Stimulated activated CD4-positive, alpha-beta T cell treated with anti-CD3 and anti-CD28 coated beads, Interleukin-1b, Interleukin-23, amount 100 ng/mL, for 4 hours (primary cell): ENCODE results near the gene FBXO3.
"Not testable (repeated sequence)": the region's sequence is repeated elsewhere in the genome, so short reads cannot be mapped to it uniquely, and the experiment has no call there.

Source experiments
- DNase-seq, 2 donors: peaks; one replicate each; pipeline ENCODE4 v3.0.0-alpha.2; 2020; ENCODE audit warnings: low read depth in 2 of 2

Gene FBXO3

DNA sequence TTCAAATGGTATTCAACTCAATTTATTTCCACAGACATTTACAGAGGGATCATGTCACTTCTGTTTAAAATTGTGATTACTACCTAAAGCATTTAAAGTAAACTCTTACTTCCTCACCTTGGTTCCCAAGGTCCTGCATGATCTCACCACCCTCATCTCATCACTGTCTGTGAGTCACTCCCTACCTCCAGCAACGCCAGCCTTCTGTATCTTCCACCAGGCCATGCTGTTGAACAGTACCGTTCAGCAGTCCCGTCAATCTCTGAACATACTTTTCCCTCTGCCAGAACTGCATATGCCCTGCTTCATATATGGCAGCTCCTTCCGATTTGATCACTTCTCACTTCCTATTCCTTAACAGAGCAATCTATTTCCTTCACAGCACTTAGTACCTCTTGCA, 2.0 kb downstream of the FBXO3 start:
- no peak for DNase-seq

DNA sequence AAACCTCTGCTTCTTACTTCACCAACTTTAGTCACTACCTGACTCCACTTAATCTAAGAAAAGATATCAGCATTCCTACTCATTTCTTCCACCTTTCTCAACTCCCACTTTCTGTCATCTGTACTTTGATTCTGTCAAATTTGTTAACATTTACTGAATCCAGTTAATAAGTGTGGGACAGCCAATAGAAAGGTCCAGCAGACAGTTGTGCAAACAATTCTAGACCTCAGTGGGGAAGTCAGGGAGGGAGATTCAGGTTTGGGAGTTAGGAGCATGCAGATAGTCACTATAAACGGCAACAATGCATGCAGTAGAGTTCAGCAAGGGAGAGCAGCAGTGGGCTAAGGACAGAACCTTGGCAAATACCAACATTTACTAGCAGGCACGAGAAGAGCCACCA, 4.1 kb downstream of the FBXO3 start:
- no peak for DNase-seq

DNA sequence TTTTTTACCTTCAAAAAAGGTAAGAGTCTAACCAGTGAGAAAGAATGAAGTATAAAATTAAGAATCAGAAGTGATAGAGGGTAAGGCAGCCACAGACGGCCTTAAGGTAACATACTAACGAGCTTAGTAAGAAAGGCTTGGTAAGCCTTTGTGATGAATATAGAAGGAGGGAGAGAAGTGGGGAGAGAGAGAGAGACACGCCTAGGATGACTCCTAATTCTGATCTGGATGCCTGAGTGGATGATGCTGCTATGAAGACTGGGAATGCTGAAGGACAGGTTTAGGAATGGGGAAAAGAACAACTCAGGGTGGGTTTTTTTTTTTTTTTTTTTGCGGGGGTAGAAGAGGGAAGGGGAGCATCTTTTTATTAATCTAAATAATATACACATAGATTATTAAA, 4.8 kb downstream of the FBXO3 start:
- no peak for DNase-seq

DNA sequence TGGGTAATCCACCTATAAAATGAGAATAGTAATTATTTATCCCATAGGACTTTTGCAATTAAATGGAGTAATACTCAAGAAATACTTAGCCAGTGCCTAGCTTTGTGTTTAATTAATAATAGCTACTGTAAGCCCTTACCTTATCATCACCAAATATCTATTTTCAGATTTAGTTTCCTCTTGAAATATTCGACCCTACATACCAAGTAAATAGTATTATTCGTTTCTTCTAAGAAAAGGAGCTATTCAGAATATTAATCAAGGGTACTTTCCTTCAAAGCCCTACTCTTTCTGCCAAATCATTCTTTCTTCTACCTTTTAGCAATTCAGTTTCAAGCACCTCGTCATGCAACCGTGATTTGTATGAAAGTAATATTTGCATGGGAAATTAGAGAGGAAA, 6.7 kb downstream of the FBXO3 start:
- DNase-seq, result no peak

DNA sequence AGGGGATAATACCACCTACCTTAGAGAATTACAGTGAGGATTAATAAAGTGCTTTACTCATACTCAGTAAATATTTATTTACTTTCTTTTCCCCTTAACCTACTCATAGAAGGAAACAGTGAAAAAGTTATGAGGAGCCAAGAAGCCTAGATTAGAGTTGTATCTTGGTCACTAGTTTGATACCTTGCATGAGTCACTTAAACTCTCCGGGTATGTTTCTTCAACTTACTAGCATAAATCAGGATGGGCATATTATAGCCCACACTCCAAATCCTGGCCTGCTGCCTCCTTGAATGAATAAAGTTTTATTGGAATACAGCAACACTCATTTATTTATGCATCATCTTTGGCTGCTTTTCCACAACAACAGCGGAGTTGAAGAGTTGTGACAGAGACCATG, 8.2 kb downstream of the FBXO3 start:
- DNase-seq, result no peak

DNA sequence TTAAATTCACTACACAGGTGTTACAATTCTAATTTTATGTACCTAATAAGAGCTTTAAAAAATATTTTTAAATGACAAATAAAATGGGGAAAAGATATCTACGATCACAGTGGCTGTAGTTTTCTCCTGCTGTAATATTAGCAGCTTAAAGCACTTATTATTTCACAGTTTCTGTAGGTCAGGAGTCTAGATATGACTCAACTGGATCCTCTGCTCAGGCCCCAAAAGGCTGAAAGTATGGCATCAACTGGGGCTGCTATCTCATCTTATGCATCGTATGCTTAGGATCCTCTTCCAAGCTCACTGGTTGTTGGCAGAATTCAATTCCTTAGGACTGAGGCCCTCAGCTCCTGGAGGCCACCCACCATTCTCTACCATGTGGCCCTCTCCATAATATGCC, 12.8 kb downstream of the FBXO3 start:
- no peak for DNase-seq

DNA sequence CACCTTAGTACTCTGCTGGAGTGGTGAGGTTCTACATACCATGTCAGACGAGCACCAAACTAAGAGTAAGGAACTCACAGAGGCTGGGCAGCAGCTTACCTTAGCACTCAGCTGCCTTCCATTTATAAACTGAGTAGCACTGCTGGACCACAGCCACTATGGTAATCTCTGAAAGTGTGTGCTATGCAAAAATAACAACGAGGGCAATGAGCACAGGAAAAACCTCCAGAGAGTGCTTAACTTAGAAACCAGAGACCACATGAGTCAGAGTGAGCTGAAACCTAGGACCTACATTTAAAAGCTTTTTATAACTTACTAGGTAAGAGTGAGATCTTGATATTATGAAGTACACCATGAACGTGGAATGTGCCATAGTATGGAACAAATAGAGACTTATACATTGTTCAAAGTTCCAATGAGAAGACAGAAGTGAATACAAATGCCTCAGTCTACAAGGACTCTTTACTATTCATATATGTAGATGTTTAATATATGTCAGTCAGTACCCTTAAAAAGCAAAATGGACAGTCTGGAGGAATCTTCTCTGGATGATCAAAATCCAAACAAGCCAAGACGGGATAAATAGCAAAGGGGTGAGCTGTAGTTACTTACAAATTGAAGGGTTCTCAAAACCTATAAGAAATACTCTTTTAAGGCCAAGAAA, 20.9 kb downstream of the FBXO3 start:
- DNase-seq, result no peak

DNA sequence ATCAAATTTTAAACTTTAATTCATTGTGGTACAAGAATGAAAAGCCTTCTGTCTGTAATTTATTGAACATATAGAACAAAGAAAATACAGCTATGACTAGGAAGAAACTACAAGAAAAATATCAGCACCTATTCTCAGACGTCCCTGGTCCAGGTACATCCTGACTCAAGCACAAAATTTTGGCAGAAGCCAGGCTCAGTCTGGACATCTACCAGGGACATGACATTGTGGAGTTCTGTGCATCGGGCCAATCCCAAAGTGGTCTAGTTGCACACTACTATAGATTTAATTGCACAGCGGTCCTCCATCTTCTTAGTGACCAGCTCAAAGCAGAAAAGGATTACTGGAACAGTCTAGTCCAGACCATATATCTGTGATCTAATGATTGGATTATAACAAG, 22.4 kb downstream of the FBXO3 start:
- DNase-seq, result no peak

DNA sequence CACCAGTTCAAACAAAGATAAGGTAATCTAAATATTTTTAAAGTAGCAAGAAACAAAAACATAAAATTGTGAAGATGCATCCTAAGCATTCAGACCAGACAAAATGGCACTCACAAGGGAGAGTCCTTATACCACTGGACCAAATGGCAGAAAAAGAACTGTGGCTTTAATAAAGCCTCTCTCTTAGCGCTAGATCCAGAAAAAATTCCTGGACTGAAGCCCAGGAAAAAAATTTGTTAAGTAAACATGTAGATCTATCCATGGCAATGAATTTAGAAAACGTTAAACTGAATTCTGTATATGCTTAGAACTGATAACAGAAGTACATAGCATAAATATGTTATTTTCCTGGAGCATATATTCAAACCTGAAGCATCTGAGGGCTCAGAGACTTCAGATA, 26.3 kb downstream of the FBXO3 start:
- no peak for DNase-seq

DNA sequence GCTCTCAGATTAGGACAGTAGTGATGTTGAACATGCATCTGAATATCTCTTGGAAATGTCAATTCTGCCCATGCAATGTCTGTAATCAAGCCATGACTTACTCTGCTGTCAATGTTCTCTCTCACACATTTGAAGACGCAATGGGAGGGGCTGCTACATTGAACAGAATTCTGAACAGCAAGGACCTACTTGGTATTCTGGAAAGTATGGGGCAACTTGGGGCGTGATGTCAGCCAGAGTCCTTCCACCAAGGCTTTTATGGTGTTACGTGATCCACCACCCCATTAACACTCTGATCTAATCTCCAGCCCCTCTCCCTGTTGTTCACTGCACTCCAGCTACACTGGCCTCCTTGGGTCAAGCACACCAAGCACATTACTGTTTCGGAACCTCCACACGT, 31.0 kb downstream of the FBXO3 start:
- DNase-seq, result no peak

DNA sequence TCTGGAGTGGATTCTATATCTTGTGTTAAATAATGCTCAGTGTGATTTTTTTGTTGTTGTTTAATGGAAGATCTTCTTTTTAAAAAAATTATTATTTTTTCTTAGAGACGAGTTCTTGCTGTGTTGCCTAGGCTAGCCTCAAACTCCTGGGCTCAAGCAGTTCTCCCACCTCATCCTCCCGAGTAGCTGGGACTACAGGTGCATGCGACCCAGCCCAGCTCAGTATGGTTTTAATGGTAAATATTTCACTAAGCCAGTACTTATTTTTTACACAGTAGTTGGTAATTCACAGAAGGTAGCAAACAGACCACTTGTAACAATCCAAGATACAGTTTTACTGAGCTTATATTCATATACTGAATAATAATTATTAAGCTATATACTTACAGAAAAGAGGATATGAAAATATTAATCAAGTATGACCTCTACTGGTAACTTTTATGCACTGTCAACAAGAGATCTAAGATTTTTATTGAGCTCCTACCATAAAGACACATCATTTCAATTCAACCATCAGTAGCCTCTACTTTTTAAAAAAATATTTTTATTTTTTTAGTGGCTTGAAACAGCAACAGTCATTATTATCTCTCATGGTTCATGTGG, 32.0 kb downstream of the FBXO3 start:
- DNase-seq, result no peak

DNA sequence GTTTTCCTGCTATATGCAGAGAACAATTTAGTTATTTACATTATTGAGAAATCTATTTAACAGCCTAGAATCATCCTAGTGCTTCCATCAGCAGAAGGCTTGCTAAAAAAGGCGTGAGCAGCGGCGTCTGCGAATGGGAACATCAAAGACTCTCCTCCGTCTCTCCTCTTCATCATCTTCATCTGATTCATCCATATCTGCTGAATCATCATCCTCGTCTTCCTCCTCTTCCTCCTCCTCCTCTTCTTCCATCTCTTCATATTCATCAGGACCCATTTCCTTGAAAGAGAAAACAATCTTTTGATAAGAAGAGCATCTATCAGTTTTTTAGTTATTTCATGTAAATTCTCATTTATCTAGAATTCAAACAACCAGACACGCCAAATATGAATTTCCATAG, 32.5 kb downstream of the FBXO3 start:
- no peak for DNase-seq

DNA sequence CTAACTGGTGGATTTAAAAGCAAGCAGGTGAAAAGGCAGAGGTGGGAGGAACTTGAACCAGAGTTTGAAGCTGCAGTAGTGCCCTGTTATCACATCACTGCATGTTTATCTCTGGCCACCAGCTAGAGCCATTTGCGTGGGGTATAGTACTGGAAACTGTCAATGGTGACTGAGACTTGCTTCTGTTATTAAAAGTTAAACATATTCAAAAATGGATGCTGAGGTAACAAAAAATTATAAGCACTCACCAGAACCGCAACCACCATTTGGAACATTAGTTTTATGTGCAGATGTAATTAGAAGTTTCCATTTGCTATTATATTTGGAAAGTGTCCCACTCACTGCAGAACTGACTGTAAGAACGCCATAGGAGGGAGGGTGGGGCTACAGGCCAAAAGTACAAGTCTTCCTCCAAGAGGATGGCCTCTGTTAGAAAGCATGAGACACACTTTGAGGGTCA, 36.9 kb downstream of the FBXO3 start:
- no peak for DNase-seq

DNA sequence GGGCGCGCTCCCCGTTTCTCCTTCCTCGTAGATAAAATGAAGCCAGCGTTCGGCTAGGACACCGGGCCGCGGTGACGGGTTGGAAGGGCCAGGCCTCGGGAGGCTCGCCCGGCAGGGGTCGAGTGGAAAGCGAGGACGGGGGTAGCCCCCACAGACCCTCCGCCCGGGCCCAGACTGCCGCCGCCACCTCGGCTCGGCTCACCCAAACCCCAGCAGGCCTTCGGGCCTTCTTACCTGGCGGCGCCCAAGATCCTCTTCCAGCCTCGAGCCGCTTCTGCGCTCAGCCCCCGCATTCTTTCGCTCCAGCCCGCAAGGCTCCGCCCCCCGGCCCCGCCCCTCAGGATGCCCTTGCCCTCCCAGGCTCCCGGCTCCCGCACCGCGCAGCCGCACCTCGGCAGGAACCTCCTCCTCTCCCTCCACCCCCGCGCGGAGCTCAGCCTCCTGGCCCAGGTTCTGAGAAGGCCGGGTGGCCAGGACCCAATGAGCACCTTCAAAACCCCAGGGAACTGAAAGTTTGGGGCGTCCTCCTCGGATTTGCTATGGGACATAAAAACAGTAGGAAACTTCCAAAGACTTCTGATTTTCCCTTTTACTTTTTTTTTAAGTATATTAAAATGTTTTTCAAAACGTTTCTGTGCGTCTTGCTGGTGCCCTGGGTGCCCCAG, 38.0 kb downstream of the FBXO3 start, which contains the start of gene CD59:
CD59 (minus strand) TSS at position 276 of the 665 bp plus-strand sequence. CDS start 13,978 bp downstream, outside the sequence.
- peak; percentile 92 to 93 for DNase-seq

DNA sequence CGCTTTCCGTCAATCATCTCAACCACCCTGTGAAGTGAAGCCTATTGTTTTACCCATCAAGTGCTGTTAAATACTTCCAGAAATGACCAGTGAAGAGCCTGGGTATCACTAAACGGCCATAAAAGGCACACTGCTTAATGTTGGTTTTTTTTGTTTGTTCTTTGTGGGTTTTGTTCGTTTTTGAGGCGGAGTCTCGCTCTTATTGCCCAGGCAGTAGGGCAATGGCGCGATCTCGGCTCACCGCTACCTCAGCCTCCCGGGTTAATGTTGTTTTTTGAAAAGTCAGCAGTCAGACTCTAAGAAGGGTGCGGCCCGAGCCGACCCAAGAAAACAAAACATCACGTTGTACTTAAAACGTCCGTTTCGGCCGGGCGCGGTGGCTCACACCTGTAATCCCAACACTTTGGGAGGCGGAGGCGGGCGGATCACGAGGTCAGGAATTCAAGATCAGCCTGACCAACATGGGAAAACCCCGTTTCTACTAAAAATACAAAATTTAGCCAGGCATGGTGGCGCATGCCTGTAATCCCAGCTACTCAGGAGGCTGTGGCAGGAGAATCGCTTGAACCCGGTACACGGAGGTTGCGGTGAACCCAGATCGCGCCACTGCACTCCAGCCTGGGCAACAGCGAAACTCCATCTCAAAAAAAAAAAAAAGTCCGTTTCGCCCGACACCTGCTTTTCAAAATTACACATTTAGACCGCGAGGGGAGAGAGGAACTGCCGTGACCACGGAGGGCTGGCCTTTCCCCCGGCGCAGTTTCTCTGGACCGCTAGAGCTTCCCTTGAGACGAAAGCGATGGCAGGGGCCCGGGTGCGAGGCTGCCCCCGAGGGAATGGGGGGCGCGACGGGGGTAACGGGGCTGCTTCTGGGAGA, 38.8 kb downstream of the FBXO3 start:
- DNase-seq, result no peak

DNA sequence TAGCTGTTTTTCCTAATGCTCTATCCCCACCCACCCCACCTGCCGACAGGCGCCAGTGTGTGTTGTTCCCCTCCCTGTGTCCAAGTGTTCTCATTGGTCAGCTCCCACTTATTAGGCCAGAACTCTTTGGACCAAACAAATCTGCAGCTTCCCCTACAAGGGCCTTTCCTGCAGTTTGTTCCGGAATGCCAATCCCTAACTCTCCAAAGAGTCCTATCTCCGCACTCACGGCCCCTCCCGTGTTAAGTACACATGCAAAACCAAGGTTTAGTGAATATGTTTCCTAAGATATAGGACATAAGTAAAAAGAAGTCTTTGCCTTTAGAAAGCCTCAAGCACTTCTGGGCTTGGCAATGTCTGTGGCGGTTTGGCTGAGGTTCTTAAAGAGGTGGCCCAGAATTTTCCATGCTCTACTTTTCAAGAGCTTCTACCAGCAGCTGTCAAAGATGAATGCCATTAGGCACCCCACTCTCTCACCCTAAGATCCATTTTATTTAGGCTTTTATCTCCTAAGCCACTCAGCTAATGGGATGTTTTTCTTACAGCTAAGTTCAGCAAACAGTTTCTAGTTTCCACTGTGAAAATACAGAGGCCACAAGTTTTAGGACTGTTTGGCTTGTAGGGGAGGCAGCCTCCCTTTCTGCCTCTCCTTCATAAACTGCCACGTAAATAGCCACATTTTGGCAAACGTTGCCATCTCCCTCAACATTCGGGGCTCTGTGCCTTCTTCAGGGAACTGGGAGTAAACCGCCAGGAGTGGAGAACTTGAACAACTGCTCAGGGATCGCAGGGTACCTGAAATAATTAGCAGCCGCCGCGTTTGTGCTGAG, 39.7 kb downstream of the FBXO3 start:
- DNase-seq, result no peak

DNA sequence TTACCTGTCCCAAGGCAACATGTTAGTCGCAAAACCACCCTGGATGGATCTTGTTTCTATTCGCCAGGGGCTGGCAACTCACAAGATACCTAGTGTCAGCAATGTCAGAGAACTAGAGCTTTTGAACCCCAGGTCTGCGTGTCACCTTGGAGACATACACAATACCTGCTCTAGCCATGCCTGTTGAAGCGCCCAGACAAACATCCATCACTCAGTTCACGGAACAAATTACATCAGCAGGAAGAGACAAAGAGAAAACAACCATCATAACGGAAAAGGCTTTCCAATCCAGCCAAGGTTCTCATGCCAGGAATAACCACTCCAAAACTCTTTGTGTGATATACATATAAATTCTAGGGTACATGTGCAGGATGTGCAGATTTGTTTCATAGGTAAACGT, 40.3 kb downstream of the FBXO3 start:
- no peak for DNase-seq

DNA sequence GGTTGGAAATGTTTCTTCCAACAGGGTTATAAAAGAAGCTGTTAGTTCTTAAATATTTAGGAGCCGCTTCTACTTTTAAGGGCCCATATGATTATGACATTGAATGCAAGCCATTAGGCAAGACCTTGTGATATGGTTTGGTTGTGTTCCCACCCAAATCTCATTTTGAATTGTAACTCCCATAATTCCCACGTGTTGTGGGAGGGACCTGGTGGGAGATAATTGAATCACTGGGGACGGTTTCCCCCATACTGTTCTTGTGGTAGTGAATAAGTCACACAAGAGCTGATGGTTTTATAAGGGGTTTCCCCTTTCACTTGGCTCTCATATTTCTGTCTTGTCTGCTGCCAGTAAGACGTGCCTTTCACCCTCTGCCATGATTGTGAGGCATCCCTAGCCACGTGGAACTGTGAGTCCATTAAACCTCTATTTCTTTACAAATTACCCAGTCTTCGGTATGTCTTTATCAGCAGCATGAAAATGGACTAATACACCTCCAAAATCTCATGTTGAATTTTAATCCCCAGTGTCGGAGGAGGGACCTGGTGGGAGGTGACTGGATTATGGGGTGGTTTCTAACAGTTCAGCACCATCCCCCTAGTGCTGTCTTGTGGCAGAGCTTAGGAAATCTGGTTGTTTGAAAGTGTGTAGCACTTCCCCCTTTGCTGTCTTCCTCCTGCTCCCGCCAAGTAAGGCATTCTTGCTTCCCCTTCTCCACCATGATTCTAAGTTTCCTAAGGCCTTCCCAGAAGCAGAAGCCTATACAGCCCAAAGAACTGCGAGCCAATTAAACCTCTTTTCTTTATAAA, 42.4 kb downstream of the FBXO3 start:
- DNase-seq, result no peak

DNA sequence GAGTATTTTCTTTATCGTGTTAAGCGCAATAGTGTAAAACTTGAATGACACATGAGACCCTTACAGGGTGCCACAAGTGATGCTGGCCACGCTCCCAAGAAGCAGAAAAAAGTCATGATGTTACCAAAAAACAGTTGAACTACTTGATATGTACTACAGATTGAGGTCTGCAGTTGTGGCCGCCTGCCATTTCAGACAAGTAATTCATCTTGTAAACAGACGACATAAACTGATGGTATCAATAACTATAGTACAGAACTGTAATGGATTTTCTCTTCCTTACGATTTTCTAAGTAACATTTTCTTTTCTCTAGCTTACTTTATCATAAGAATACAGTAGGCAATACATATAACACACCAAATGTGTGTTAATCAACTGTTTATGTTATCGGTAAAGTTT, 43.6 kb downstream of the FBXO3 start:
- DNase-seq, result no peak

DNA sequence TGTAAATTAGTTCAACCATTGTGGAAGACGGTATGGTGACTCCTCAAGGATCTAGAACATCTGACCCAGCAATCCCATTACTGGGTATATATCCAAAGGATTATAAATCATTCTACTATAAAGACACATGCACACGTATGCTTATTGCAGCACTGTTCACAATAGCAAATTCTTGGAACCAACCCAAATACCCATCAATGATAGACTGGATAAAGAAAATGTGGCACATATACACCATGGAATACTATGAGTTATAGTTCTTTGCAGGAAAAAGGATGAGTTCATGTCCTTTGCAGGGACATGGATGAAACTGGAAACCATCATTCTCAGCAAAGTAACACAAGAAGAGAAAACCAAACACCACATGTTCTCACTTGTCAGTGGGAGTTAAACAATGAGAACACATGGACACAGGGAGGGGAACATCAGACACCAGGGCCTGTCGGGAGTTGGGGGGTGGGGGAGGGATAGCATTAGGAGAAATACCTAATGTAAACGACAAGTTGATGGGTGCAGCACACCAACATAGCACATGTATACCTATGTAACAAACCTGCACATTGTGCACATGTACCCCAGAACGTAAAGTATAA, 45.2 kb downstream of the FBXO3 start:
- DNase-seq, result not testable (repeated sequence)
